HG03045 (cell line): ENCODE measurements around the gene C4orf46.

Experiments used
- ATAC-seq: cut with Tn5 transposase; IDR thresholded peaks from one replicate; pipeline ENCODE4 v1.9.1; 2021; ENCODE audit warnings: mild to moderate bottlenecking, moderate library complexity; ENCODE audit not compliant: unreplicated experiment

C4orf46 gene

DNA sequence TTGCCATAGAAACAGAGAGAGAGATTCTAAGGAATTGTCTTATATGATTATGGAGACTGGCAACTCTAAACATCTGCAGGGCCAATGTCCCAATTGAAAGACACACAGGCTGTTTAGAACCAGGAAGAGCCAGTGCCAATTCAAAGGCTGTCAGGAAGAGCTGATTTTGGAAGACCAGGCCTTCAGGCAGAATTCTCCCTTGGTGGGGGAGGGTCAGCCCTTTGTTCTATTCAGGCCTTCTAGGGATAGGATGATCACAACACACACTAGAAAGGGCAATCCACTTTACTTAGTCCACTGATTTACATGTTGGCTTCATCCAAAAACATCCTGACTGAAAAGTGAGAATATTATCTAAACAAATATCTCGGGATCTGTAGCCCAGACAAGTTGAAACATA is 15.2 kb downstream of the C4orf46 start:
- no peak for ATAC-seq

- ATAC-seq, result no peak
These were observed 18.8 kb downstream of the C4orf46 start for GRCh38 chr4:158652920-158653319.

DNA sequence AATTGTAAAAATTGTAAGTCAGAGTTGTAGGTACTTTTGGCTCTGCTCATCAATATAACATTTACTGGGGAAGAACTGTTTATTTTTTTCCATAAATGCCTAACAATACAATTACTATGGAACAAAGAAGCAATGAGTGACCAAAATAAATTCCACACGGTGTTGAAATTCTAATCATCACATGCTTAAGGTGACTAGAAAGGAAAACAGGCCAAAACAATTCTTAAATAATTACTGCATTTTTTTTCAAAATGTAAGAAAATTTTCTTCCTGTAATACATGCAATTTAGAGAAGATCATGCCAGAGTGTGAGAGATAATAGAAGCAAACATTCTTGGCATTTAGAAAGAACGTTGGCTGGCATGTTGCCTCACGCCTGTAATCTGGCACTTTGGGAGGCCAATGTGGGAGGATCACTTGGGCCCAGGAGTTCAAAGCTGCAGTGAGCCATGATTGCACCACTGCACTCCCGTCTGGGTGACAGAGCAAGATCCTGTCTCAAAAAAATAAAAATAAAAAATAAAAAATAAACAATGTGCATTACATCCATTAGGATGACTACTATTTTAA is 22.5 kb downstream of the C4orf46 start:
- no peak for ATAC-seq

GRCh38 chr4:158644760-158645159 is 26.9 kb downstream of the C4orf46 start:
- no peak for ATAC-seq

DNA sequence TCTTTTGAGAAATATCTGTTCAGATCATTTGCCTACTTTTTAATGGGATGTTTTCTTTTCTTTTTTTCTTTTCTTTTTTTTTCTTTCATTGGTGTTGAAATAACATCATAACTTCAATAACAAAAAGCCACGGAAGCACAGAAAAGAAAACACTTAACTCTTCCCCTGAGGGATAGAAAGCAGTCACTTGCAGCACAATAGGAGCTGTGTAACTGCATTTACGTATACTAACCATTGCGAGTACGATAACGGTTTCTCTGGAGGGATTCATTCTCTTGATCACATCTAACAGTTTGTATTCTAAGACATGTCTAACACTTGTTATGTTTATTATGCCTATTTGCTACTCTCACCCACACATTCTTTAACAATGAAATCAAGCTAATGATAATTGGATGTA is 27.3 kb downstream of the C4orf46 start:
- ATAC-seq, result no peak

GRCh38 chr4:158636619-158637018 is 35.1 kb downstream of the C4orf46 start:
- no peak for ATAC-seq

DNA sequence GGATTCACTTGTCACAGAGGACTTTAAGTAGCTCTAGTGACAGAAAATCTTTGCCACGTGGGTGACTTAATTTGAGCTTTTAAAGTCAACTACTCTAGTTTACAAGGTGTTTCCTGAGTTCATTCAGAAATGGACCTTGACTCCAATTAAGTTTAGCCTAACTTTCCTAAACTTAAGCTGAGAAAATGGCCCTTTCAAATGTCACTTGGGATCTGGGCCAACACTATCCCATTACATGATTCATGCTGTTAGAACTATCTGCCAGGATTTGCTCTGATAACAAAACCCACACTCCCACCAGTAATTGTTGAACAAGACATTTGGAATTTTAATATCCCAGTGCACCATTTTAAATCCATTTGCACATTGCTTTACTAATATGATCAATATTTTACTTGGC is 40.8 kb downstream of the C4orf46 start:
- ATAC-seq, result no peak

- no peak for ATAC-seq
These were observed 46.1 kb downstream of the C4orf46 start for GRCh38 chr4:158625544-158625943.

- ATAC-seq, result peak; percentile 83
These were observed 46.7 kb downstream of the C4orf46 start for GRCh38 chr4:158624889-158625478.

GRCh38 chr4:158622251-158622650 is 49.4 kb downstream of the C4orf46 start:
- ATAC-seq, result no peak

GRCh38 chr4:158621729-158622128 is 50.0 kb downstream of the C4orf46 start:
- ATAC-seq, result no peak

DNA sequence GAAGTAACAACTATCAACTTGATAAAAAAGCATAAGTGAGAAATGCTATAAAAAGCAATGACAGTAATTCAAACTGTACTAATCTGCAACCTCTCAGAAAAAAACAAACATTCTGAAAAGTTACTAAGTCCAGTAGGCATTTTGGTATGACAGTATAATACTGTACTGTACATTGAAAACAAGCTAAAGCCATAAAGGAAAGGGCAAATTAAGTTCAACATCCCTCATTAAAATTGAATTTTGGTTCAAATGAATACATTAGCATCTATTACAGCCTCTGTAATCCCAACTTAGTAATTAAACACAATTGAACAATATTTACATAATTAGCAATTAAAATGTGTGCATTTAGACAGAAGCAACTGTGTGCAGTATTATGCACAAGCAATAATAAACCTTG is 53.7 kb downstream of the C4orf46 start:
- ATAC-seq, result no peak
